ENCODE data around the gene ODC1.

ODC1 gene

GRCh38 chr2:10400978-10401951, 46.9 kb downstream of the ODC1 start:
- TF ChIP-seq CTCF (IDR thresholded peaks at IDR 0.05; ENCODE audit: control insufficient read depth, extremely low read depth, insufficient read depth): no peak
- H3K4me3 ChIP-seq (ENCODE audit: low read depth, low read length): no peak overlapping the region
- DNase-seq (ENCODE audit: low read depth): no peak

- no peak for TF ChIP-seq CTCF (IDR thresholded peaks at IDR 0.05; ENCODE audit: control insufficient read depth, extremely low read depth, insufficient read depth)
- DNase-seq (ENCODE audit: low read depth): no peak
- no peak overlapping the region for H3K4me3 ChIP-seq (ENCODE audit: low read depth, low read length)
Measured at GRCh38 chr2:10400568-10400977, 47.6 kb downstream of the ODC1 start.

GRCh38 chr2:10400002-10400401, 48.1 kb downstream of the ODC1 start:
- no peak overlapping the region for H3K4me3 ChIP-seq (ENCODE audit: low read depth, low read length)
- no peak for TF ChIP-seq CTCF (IDR thresholded peaks at IDR 0.05; ENCODE audit: control insufficient read depth, extremely low read depth, insufficient read depth)
- DNase-seq (ENCODE audit: low read depth): no peak

GRCh38 chr2:10399358-10399757, 48.8 kb downstream of the ODC1 start:
- no peak for DNase-seq (ENCODE audit: low read depth)
- H3K4me3 ChIP-seq (ENCODE audit: low read depth, low read length): no peak overlapping the region

GRCh38 chr2:10398496-10398895, 49.6 kb downstream of the ODC1 start:
- no peak for DNase-seq (ENCODE audit: low read depth)
- TF ChIP-seq CTCF (IDR thresholded peaks at IDR 0.05; ENCODE audit: control insufficient read depth, extremely low read depth, insufficient read depth): no peak
- H3K4me3 ChIP-seq (ENCODE audit: low read depth, low read length): no peak overlapping the region

More at GRCh38 chr2:10399358-10399757, 48.8 kb downstream of the ODC1 start:
- TF ChIP-seq CTCF (IDR thresholded peaks at IDR 0.05; ENCODE audit: control insufficient read depth, extremely low read depth, insufficient read depth): no peak

- DNase-seq (ENCODE audit: low read depth): no peak
- TF ChIP-seq CTCF (IDR thresholded peaks at IDR 0.05; ENCODE audit: control insufficient read depth, extremely low read depth, insufficient read depth): no peak
- H3K4me3 ChIP-seq (ENCODE audit: low read depth, low read length): no peak overlapping the region
Measured at GRCh38 chr2:10397878-10398277, 50.2 kb downstream of the ODC1 start.
